Activated CD4-positive, alpha-beta memory T cell treated with anti-CD3 and anti-CD28 coated beads, Interleukin-2, amount 10 ng/mL, durations not matched to agents 7 days and 5 days (primary cell): ENCODE results near the gene MUC5B. TPM values are rescaled to one million over a fixed set of nuclear protein-coding genes. Genes with fewer than 3 reads are reported as not detected.

Experiments used
- CTCF ChIA-PET: fragments of 350-600 bp; sonication (Branson Sonifier 250); formaldehyde crosslinking; loops from one replicate; lab custom pipeline; 2021; ENCODE audit warnings: antibody characterized with exemption, inconsistent platforms; lab: Charles Lee
- POLR2A ChIA-PET: fragments of 350-600 bp; sonication (Branson Sonifier 250); formaldehyde crosslinking; loops from one replicate; lab custom pipeline; 2021; ENCODE audit warnings: antibody characterized with exemption; lab: Charles Lee
- DNase-seq: peaks from one replicate; pipeline ENCODE4 v3.0.0-alpha.2; 2020
- H3K27ac Mint-ChIP-seq: one replicate; pipeline ENCODE4 v1.8.0; 2021; ENCODE audit warnings: mild to moderate bottlenecking, mixed read lengths
- H3K27me3 Mint-ChIP-seq: one replicate; pipeline ENCODE4 v1.8.0; 2021; ENCODE audit warnings: mixed read lengths
- H3K36me3 Mint-ChIP-seq: one replicate; pipeline ENCODE4 v1.8.0; 2021; ENCODE audit warnings: low read depth, mixed read lengths
- H3K4me1 Mint-ChIP-seq: one replicate; pipeline ENCODE4 v1.8.0; 2021; ENCODE audit warnings: mixed read lengths
- H3K4me3 Mint-ChIP-seq: one replicate; pipeline ENCODE4 v1.8.0; 2021; ENCODE audit warnings: mild to moderate bottlenecking, mixed read lengths
- H3K9me3 Mint-ChIP-seq: one replicate; pipeline ENCODE4 v1.8.0; 2021; ENCODE audit warnings: mixed read lengths
- total RNA-seq, 2 experiments: library from RNA; stranded (reverse); gene quantifications; one replicate each; pipeline ENCODE4 v1.2.3, GENCODE V29; 2021

Gene MUC5B
- total RNA-seq, 2 experiments from 2014 or later: not detected

DNA sequence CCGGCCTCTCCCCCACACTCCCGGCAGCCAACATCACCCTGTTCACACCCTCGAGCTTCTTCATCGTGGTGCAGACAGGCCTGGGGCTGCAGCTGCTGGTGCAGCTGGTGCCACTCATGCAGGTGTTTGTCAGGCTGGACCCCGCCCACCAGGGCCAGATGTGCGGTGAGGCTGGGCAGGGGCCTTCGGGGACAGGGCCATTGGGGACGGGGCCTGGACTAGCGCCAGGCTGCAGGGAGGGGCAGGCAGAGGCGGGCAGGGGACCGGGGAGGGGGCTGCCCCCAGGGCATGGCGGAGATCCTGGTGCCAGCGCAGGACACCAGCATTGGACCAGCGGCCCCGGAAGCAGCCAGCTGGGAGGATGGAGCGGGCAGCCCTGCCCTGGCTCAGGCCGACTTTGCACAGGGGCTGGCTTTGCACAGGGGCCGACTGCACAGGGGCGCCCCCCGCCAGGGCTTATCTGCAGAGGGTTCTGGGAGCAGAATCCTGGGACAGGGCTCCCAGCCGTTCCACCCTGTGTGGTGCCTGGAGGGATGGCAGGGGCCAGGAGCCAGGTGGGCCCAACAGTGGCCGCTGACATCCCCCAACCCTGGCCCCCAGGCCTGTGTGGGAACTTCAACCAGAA is 8.6 kb downstream of the MUC5B start:
- no peaks in the 10 kb centered on the region for H3K36me3 Mint-ChIP-seq
- H3K9me3 Mint-ChIP-seq: no peaks in the 10 kb centered on the region
- no peak overlapping the region for H3K4me3 Mint-ChIP-seq
- no peak overlapping the region for H3K27ac Mint-ChIP-seq
- H3K4me1 Mint-ChIP-seq: no peaks in the 10 kb centered on the region
- ChIA-PET POLR2A (no interaction called here), CTCF (no interaction called here)
- no peaks in the 10 kb centered on the region for H3K27me3 Mint-ChIP-seq
- DNase-seq: no peak

DNA sequence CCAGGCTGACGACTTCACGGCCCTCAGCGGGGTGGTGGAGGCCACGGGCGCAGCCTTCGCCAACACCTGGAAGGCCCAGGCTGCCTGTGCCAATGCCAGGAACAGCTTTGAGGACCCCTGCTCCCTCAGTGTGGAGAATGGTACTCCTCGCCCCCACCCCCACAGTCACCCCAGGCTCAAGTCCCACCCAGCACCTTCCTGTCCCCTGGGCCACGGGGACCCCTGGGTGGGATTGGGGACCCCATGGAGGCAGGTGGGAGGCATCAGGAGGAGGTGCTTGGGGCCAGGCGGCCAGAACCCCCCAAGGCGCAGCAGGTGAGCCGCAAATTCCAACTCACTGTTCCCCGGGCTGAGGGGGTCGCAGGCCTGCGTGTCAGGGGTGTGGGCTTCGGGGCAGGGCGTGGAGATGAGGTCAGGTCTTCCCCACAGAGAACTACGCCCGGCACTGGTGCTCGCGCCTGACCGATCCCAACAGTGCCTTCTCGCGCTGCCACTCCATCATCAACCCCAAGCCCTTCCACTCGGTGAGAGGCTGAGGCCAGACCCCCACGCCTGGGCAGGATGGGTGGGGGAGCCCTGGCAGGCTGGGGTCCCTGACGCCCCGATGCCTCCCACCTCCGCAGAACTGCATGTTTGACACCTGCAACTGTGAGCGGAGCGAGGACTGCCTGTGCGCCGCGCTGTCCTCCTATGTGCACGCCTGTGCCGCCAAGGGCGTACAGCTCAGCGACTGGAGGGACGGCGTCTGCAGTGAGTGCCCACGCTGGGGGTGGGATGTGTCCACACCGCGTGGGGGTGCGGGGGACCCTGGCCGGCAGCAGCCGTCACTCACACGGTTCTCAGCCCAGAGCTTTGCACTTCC is 9.4 kb downstream of the MUC5B start:
- H3K4me1 Mint-ChIP-seq: no peaks in the 10 kb centered on the region
- H3K27me3 Mint-ChIP-seq: no peaks in the 10 kb centered on the region
- no peak overlapping the region for H3K4me3 Mint-ChIP-seq
- CTCF ChIA-PET: no interaction called here
- no peaks in the 10 kb centered on the region for H3K9me3 Mint-ChIP-seq
- DNase-seq: no peak
- H3K36me3 Mint-ChIP-seq: no peaks in the 10 kb centered on the region
- H3K27ac Mint-ChIP-seq: no peak overlapping the region
- POLR2A ChIA-PET: no interaction called here

DNA sequence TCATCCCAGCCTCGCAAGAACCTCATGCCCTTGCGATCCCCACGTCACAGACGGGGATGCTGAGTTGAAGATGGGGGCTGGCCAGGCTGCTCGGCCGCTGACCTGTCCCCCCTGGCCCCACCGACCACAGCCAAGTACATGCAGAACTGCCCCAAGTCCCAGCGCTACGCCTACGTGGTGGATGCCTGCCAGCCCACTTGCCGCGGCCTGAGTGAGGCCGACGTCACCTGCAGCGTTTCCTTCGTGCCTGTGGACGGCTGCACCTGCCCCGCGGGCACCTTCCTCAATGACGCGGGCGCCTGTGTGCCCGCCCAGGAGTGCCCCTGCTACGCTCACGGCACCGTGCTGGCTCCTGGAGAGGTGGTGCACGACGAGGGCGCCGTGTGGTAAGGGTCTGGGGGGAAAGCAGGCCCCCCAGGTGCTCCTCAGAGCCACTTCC is 10.0 kb downstream of the MUC5B start:
- H3K4me3 Mint-ChIP-seq: no peak overlapping the region
- H3K27me3 Mint-ChIP-seq: no peaks in the 10 kb centered on the region
- H3K36me3 Mint-ChIP-seq: no peaks in the 10 kb centered on the region
- no peak for DNase-seq
- POLR2A ChIA-PET: no interaction called here
- CTCF ChIA-PET: no interaction called here
- no peak overlapping the region for H3K27ac Mint-ChIP-seq
- H3K4me1 Mint-ChIP-seq: no peaks in the 10 kb centered on the region
- H3K9me3 Mint-ChIP-seq: no peaks in the 10 kb centered on the region

DNA sequence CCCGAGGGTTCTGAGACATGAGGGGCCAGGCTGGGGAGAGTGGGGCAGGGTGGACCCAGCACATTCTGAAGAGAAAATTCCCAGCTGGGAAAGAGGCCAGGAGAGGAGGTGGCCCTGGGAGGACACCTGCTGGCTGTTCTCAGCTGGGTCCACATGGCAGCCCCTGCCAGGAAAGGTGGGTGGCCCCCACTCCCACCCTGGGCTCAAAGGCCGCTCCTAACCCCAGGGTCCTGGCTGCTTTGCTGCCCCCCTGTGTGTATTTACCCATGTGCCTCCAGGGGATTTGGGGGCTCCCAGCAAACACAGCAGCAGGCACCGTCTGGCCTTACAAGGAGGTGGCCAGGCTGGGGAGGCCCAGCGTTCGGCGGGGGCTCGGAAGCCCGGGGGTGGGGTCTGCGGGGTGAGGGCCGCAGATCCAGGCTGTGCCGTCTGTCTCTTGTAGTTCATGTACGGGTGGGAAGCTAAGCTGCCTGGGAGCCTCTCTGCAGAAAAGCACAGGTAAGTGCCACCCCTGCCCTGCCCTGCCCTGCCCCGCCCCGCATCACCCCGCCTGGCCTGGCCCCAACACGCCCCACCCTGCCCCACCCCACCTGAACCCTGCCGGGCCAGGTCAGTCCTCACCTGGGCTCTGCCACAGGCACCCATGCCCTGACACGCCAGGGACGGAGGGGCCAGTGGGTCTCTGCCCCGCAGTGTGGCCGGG is 10.6 kb downstream of the MUC5B start:
- DNase-seq: no peak
- H3K4me3 Mint-ChIP-seq: no peak overlapping the region
- no peaks in the 10 kb centered on the region for H3K4me1 Mint-ChIP-seq
- H3K36me3 Mint-ChIP-seq: no peaks in the 10 kb centered on the region
- ChIA-PET POLR2A (no interaction called here), CTCF (no interaction called here)
- no peak overlapping the region for H3K27ac Mint-ChIP-seq
- H3K27me3 Mint-ChIP-seq: no peaks in the 10 kb centered on the region
- no peaks in the 10 kb centered on the region for H3K9me3 Mint-ChIP-seq

DNA sequence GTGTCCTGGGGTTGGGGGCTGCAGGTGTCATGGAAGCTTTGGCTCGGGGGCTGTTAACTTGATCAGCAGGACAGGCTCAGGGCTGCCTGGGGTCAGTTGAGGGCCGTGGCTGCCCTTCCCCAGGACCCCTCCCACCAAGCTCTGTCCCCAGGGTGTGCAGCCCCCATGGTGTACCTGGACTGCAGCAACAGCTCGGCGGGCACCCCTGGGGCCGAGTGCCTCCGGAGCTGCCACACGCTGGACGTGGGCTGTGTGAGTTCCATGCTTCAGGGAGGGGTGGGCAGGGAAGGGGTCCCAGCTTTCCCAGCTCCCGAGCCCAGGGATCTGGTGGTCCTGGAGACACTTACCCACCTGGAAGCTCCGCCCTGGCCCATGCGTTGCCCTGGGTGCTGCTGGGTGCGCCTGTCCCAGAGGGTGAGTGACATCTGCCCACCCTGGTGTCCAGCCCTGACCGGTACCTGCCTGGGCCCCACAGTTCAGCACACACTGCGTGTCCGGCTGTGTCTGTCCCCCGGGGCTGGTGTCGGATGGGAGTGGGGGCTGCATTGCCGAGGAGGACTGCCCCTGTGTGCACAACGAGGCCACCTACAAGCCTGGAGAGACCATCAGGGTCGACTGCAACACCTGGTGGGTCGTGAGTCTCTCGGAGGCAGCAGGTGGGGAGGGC is 11.3 kb downstream of the MUC5B start:
- no peak overlapping the region for H3K4me3 Mint-ChIP-seq
- no peak overlapping the region for H3K27ac Mint-ChIP-seq
- H3K27me3 Mint-ChIP-seq: no peaks in the 10 kb centered on the region
- H3K4me1 Mint-ChIP-seq: no peaks in the 10 kb centered on the region
- no peaks in the 10 kb centered on the region for H3K36me3 Mint-ChIP-seq
- CTCF ChIA-PET: no interaction called here
- H3K9me3 Mint-ChIP-seq: no peaks in the 10 kb centered on the region
- POLR2A ChIA-PET: no interaction called here
- DNase-seq: no peak

DNA sequence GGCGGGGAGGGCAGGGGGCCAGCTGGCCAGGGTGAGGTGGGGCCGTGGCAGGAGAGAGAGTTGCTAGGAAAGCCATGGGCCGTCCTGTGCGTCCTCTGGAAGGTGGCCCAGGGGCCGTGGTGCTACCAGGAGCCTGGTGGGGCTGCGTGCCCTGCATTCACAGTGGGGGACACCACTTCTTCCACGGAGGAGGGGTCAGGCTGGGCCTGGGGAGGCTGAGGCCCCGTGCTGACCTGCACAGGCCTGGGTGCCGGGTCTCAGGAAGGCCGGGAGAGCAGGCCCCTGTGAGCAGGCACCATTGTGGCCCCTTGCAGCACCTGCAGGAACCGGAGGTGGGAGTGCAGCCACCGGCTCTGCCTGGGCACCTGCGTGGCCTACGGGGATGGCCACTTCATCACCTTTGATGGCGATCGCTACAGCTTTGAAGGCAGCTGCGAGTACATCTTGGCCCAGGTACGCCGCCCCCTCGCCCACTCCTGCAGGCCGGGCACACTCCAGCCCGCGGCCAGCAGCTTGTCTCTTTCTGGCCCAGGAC is 12.0 kb downstream of the MUC5B start:
- no peak overlapping the region for H3K27ac Mint-ChIP-seq
- H3K4me3 Mint-ChIP-seq: no peak overlapping the region
- no peaks in the 10 kb centered on the region for H3K27me3 Mint-ChIP-seq
- ChIA-PET POLR2A (no interaction called here), CTCF (no interaction called here)
- DNase-seq: no peak
- H3K9me3 Mint-ChIP-seq: no peaks in the 10 kb centered on the region
- no peaks in the 10 kb centered on the region for H3K36me3 Mint-ChIP-seq
- H3K4me1 Mint-ChIP-seq: no peaks in the 10 kb centered on the region

DNA sequence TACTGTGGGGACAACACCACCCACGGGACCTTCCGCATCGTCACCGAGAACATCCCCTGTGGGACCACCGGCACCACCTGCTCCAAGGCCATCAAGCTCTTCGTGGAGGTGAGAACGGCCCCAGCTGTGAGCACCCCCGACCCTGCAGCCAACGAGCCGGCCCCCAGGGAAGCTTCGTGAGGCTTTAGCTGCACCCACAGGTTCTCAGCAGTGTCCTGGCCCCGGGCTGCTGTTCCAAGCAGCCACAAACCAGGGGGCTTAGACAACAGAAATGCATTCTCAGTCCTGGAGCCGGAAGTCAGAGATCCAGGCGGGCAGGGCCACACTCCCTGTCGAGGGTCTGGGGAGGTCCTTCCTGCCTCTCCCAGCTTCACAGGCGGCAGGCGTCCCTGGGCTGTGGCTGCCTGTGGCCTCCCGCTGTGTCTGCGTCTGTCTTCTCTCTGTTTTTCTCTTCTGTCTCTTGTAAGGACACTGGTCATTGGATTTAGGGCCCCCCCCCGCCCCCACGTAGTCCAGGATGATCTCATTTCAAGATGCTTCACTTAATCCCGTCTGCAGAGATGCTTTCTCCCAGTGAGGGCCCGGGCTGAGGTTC is 12.5 kb downstream of the MUC5B start:
- Mint-ChIP-seq H3K36me3 (no peaks in the 10 kb centered on the region), H3K4me1 (no peaks in the 10 kb centered on the region), H3K4me3 (no peak overlapping the region), H3K9me3 (no peaks in the 10 kb centered on the region), H3K27ac (no peak overlapping the region), H3K27me3 (no peaks in the 10 kb centered on the region)
- POLR2A ChIA-PET: no interaction called here
- no peak for DNase-seq
- CTCF ChIA-PET: no interaction called here

DNA sequence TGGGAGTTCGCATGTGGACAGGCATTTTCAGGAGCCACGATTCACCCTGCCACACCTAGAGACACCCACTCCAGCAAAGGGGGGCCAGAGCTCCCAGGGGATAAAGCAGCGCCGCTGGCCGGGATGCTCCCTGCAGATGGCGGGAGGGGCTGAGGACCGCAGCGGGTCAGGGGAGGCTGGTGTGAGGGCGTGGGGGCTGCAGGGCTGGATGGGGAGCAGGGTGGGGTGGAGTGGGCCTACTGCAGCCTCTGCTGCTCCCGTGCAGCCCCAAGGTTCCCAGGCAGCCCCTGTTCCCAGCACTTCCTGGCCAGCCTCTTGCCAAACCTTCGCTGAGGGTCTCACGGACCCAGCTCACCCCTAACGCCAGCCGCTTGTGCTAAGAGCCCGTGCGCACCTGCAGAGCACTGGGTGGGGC is 13.0 kb downstream of the MUC5B start:
- CTCF ChIA-PET: no interaction called here
- Mint-ChIP-seq H3K4me3 (no peak overlapping the region), H3K9me3 (no peaks in the 10 kb centered on the region), H3K27me3 (no peaks in the 10 kb centered on the region), H3K36me3 (no peaks in the 10 kb centered on the region), H3K4me1 (no peaks in the 10 kb centered on the region), H3K27ac (no peak overlapping the region)
- DNase-seq: no peak
- POLR2A ChIA-PET: no interaction called here

DNA sequence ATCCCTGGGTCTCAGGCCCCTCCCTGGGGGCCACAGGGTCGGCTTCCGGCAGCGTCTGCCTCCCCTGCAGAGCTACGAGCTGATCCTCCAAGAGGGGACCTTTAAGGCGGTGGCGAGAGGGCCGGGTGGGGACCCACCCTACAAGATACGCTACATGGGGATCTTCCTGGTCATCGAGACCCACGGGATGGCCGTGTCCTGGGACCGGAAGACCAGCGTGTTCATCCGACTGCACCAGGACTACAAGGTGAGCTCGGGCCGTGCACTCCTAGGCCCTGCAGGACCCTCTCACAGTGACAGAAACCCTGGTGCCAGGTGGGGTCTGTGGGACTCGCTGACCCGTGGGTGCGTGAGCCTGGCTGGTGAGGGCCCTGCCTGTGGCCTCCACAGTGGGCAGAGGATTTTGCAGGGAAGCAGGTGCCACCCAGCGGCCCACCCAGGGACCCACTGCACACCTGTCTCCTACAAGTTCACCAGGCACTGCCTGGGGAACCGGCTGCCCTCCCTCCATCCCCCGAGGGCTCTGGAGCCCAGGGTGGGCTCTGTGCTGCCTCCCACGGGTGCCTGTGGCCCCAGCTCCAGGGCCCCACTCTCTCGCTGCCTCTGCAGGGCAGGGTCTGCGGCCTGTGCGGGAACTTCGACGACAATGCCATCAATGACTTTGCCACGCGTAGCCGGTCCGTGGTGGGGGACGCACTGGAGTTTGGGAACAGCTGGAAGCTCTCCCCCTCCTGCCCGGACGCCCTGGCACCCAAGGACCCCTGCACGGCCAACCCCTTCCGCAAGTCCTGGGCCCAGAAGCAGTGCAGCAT is 13.7 kb downstream of the MUC5B start:
- no peaks in the 10 kb centered on the region for H3K27me3 Mint-ChIP-seq
- DNase-seq: no peak
- CTCF ChIA-PET: no interaction called here
- H3K36me3 Mint-ChIP-seq: no peaks in the 10 kb centered on the region
- H3K27ac Mint-ChIP-seq: no peak overlapping the region
- no peaks in the 10 kb centered on the region for H3K9me3 Mint-ChIP-seq
- POLR2A ChIA-PET: no interaction called here
- no peak overlapping the region for H3K4me3 Mint-ChIP-seq
- H3K4me1 Mint-ChIP-seq: no peaks in the 10 kb centered on the region

DNA sequence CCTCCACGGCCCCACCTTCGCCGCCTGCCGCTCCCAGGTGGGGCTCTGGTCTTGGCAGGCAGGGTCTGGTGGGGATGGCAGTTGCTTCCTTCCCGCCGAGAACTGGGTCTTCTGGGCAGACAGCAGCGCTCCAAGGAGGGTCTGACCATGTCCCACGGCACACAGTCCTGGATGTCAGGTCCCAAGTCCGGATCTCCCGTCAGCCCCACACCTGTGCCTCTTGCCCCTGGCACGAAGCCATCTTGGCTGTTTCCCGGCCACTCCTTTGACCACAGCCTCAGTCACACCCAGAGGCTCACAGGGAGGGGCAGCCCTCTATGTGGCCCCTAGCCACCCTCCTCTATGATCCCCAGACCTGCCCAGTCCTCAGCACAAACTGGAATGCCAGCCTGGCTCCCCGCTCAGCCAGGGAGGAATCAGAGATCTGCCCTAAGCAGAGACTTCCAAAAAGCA is 14.3 kb downstream of the MUC5B start:
- H3K9me3 Mint-ChIP-seq: peaks cover under 1% of the 10 kb centered on the region
- H3K4me3 Mint-ChIP-seq: no peak overlapping the region
- DNase-seq: no peak
- CTCF ChIA-PET: no interaction called here
- no peak overlapping the region for H3K27ac Mint-ChIP-seq
- H3K4me1 Mint-ChIP-seq: no peaks in the 10 kb centered on the region
- POLR2A ChIA-PET: no interaction called here
- no peaks in the 10 kb centered on the region for H3K36me3 Mint-ChIP-seq
- H3K27me3 Mint-ChIP-seq: no peaks in the 10 kb centered on the region

DNA sequence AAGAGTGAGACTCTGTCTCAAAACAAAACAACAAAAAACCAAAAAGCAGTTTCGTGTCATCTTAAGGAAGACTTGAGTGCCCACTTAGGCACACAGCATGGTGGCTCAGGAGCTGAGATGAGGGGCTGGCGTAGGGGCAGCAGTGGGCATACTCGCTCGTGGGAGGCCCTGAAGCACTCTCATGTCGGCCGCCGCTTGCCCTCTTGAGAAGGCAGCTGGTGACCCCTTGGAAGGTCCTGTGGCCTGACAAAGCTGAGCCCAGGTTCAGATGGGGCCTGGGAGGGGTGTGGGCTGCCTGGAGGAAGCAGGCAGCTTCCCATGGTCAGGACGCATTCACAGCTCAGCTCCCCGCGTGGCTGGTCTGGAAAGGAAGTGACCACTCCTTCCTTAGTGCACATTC is 15.0 kb downstream of the MUC5B start:
- H3K27me3 Mint-ChIP-seq: no peaks in the 10 kb centered on the region
- H3K27ac Mint-ChIP-seq: no peak overlapping the region
- H3K36me3 Mint-ChIP-seq: peaks cover 2% of the 10 kb centered on the region
- no peaks in the 10 kb centered on the region for H3K4me1 Mint-ChIP-seq
- no peak overlapping the region for H3K4me3 Mint-ChIP-seq
- H3K9me3 Mint-ChIP-seq: peaks cover 6% of the 10 kb centered on the region
- ChIA-PET POLR2A (no interaction called here), CTCF (no interaction called here)
- no peak for DNase-seq
